ENCODE measurements around the gene ANKRD1.

Gene ANKRD1

GRCh38 chr10:90935581-90936275 is 14.8 kb upstream of the ANKRD1 start:
- TF ChIP-seq ZFX (IDR thresholded peaks at IDR 0.05; ENCODE audit: borderline replicate concordance), result no peak
- TF ChIP-seq CTCF (IDR thresholded peaks at IDR 0.05), result no peak
- H3K27ac ChIP-seq, result no peak overlapping the region

DNA sequence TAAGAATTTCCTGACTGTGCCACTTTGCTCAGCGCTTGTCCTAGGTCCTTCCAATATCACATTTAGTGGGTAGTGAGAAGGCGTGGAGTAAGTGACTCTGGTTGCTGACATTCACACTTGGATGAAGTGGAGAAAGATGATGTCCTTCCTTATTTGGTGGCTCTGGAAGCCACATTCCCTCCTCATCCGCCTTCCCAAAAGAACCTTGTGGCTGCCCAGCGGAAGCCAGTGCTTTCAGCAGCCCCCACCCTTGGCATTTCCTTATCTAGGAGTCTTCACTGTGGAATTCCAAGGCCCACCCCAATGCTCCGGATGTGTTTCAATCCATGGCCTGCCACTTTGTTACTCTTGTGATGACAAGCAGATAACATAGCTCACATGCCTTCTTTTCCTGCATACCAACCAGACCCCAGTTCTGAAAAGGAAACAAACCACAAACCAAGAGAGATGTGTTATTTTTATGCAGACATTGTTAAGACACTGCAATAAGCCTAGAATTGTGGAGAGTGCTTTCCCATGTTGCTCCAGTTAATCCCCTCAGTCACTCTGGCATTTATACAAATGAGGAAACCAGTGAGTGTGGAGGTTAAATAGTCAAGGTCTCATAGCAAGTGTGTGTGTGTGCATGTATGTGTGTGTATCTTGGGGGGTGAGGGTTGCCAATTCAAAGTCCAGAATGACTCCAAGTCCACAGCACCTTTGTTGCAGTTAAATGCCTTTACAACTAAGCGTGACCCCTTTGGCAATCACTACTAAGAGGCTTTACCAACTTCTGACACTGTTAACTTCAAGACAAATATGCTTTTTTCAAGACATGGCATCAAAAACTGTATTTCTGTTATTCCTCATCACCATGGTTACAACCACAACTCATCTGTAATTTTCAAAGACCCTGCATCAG is 10.3 kb upstream of the ANKRD1 start:
- H3K27ac ChIP-seq, result peak overlapping the region; percentile 40
- no peak for TF ChIP-seq CTCF (IDR thresholded peaks at IDR 0.05)

DNA sequence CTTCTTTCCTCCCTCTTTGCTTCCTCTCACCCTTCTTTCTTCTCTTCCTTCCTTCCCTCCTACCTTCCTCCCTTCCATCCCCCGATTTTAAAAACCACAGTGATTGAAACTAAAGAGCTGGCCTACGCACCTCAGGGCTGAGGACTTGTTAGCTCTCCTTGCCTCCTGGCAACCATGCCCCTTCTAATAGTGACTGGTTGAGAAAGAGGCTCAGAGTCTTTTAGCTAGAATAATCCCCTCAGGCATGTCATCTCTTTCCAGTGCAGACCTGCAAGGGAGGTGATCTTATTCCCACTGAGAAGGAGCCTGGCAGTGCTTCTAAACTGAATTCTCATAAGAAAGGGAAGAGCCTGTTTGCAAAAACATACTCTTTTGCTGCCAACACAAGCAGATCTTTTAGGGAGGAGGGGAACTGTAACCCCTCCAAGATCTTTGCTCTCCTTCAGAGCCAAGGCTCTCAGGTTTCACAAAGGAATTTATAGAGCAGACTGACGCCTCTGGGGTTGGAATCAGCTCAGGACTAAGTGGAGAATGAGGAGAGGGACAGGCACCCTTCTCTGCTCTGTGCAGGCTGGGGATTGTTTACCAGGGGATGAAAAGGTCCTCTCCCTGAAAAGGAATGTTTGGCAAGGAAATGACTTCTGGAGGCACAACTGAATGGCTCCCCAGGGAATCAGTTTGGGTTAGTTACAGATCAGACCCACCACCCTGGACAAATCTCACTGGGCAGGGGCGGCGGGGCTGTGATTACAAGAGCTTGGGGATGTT is 9.4 kb upstream of the ANKRD1 start:
- peak overlapping the region; percentile 40 for H3K27ac ChIP-seq
- TF ChIP-seq CTCF (IDR thresholded peaks at IDR 0.05) (no peak), ZFX (IDR thresholded peaks at IDR 0.05; ENCODE audit: borderline replicate concordance) (no peak)

DNA sequence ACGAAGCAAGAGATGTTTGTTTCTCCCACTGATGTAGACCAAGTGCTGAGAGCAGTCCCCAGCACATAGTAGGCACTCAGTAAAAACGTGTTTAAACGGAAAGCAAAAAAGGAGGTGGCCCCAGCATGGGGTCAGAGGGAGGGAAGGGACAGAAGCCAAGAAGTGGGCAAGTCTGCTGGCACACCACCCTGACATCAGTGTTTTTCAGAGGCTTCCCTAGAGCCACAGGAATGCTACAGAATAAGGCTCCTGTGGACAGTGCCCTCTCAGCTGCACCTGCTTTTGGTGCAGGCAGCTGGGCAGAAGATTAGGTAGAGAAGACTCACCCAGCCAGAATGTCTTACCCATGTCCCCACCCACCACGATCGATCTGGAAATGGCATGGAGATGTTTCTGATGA is 8.3 kb upstream of the ANKRD1 start:
- TF ChIP-seq ZFX (IDR thresholded peaks at IDR 0.05; ENCODE audit: borderline replicate concordance) (no peak), CTCF (IDR thresholded peaks at IDR 0.05) (no peak)
- H3K27ac ChIP-seq, result no peak overlapping the region

GRCh38 chr10:90927293-90927692 is 6.4 kb upstream of the ANKRD1 start:
- no peak for TF ChIP-seq ZFX (IDR thresholded peaks at IDR 0.05; ENCODE audit: borderline replicate concordance)
- H3K27ac ChIP-seq, result no peak overlapping the region

- TF ChIP-seq ZFX (IDR thresholded peaks at IDR 0.05; ENCODE audit: borderline replicate concordance), result no peak
- TF ChIP-seq CTCF (IDR thresholded peaks at IDR 0.05), result no peak
- no peak overlapping the region for H3K27ac ChIP-seq
Observed at GRCh38 chr10:90925079-90926029, 4.5 kb upstream of the ANKRD1 start.

GRCh38 chr10:90924552-90924951 is 3.7 kb upstream of the ANKRD1 start:
- H3K27ac ChIP-seq, result no peak overlapping the region
- TF ChIP-seq CTCF (IDR thresholded peaks at IDR 0.05) (no peak), ZFX (IDR thresholded peaks at IDR 0.05; ENCODE audit: borderline replicate concordance) (no peak)

All from 22Rv1 (cell line).